Measurements from ENCODE around the gene ZNF385C. TPM values are rescaled to one million over a fixed set of nuclear protein-coding genes. Genes with fewer than 3 reads are reported as not detected.

ZNF385C gene
- total RNA-seq: 0.14 TPM in 1 of 2 replicates, not detected in the other

GRCh38 chr17:42097691-42098631 is at the start of gene ZNF385C:
Gene ZNF385C (minus strand): TSS chr17:42098473. CDS start chr17:42063056, 35,417 bp downstream.

GRCh38 chr17:42122371-42123303 is 24.4 kb upstream of the ZNF385C start, which contains the start of gene HSPB9:
Gene HSPB9 (plus strand): TSS chr17:42122804. CDS start chr17:42122851, 47 bp downstream.

GRCh38 chr17:42120770-42121769 is 22.8 kb upstream of the ZNF385C start, which contains the start of gene KAT2A:
Gene KAT2A (minus strand): TSS chr17:42121367. CDS start chr17:42121304, 63 bp downstream.

GRCh38 chr17:42112552-42113176 is 14.4 kb upstream of the ZNF385C start, which contains the start of gene DHX58:
Gene DHX58 (minus strand): TSS chr17:42112714. CDS start chr17:42111892, 822 bp downstream.

GRCh38 chr17:42050393-42051012 is 47.8 kb downstream of the ZNF385C start, which contains the start of gene C17orf113:
Gene C17orf113 (minus strand): TSS chr17:42050601. CDS start chr17:42043376, 7,225 bp downstream.

GRCh38 chr17:42019509-42020404 is 78.5 kb downstream of the ZNF385C start, which contains the start of gene NKIRAS2:
Gene NKIRAS2 (plus strand): TSS chr17:42020090. CDS start chr17:42021578, 1,488 bp downstream.

GRCh38 chr17:42016941-42017865 is 81.1 kb downstream of the ZNF385C start, which contains the start of gene DNAJC7:
Gene DNAJC7 (minus strand): TSS chr17:42017439. CDS start chr17:42017416, 23 bp downstream.

Other genes starting within 250 kb of the ZNF385C start
- 17.6 and 23.0 TPM in 2 replicates for gene KLHL11, start 233.1 kb downstream of the ZNF385C start, total RNA-seq
- 230 and 298 TPM in 2 replicates for gene ACLY, start 179.5 kb downstream of the ZNF385C start, total RNA-seq
- gene ODAD4, start 167.9 kb downstream of the ZNF385C start, total RNA-seq: 0.21 TPM in 1 of 2 replicates, not detected in the other
- gene CNP, start 131.7 kb downstream of the ZNF385C start, total RNA-seq: 52.0 and 62.0 TPM in 2 replicates
- 64.3 TPM in 2 replicates for gene DNAJC7, start 81.0 kb downstream of the ZNF385C start, total RNA-seq
- 36.9 and 56.0 TPM in 2 replicates for gene NKIRAS2, start 78.4 kb downstream of the ZNF385C start, total RNA-seq
- gene C17orf113, start 47.9 kb downstream of the ZNF385C start, total RNA-seq: 0.28 and 0.74 TPM in 2 replicates
- gene DHX58, start 14.2 kb upstream of the ZNF385C start, total RNA-seq: 3.6 and 6.1 TPM in 2 replicates
- gene KAT2A, start 22.9 kb upstream of the ZNF385C start, total RNA-seq: 11.4 and 18.2 TPM in 2 replicates
- gene HSPB9, start 24.3 kb upstream of the ZNF385C start, total RNA-seq: not detected in 2 replicates
- gene RAB5C, start 56.5 kb upstream of the ZNF385C start, total RNA-seq: 85.7 and 109 TPM in 2 replicates
- not detected in 2 replicates for gene KCNH4, start 82.7 kb upstream of the ZNF385C start, total RNA-seq
- gene HCRT, start 87.0 kb upstream of the ZNF385C start, total RNA-seq: not detected in 2 replicates
- 8.3 and 18.2 TPM in 2 replicates for gene GHDC, start 96.0 kb upstream of the ZNF385C start, total RNA-seq
- 12.5 and 17.1 TPM in 2 replicates for gene STAT5B, start 177.9 kb upstream of the ZNF385C start, total RNA-seq
- gene STAT5A, start 190.0 kb upstream of the ZNF385C start, total RNA-seq: 0.88 and 1.6 TPM in 2 replicates